ENCODE results near the gene CCR7.

DNA sequence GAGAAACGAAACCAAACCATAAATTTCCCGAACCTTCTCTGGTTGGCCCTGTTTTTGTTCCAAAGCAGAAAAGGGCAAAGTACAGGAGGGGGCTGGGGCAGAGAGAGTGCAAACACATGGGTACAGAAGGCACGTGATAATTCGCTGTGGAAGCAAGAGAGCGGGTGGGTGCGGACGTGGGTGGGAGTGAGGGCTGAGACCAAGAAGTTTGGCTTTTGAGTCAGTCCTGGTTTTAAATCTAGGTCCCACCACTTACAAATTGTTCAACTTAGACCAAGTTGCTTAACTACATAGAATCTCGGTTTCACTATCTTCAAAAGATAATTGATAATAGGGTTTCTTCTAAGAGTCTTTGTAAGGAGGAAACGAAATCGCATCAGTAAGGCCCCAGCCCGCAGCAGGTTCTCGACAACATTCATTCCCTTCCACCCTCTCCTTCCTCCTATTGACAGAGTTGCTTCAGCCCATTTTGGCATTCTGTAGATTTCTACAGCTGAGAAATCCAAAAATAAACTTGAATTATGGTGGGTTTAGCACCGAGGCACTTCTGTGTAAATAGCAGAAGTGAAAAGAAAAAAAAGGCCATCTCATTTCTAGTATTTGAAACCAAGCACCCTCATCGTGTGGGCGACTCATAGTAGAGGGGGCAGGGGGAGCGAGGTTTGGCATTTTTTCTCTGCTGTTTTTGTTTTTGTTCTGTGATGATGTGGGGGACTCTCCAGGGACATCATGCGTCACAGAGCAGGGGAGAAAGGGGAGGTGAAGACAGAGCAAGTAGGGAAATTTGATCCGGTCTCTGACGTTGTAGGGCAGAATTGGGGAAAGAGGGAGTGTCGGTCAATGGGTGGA lies 33.6 kb upstream of the CCR7 start:
- TF ChIP-seq, protein P1, sequence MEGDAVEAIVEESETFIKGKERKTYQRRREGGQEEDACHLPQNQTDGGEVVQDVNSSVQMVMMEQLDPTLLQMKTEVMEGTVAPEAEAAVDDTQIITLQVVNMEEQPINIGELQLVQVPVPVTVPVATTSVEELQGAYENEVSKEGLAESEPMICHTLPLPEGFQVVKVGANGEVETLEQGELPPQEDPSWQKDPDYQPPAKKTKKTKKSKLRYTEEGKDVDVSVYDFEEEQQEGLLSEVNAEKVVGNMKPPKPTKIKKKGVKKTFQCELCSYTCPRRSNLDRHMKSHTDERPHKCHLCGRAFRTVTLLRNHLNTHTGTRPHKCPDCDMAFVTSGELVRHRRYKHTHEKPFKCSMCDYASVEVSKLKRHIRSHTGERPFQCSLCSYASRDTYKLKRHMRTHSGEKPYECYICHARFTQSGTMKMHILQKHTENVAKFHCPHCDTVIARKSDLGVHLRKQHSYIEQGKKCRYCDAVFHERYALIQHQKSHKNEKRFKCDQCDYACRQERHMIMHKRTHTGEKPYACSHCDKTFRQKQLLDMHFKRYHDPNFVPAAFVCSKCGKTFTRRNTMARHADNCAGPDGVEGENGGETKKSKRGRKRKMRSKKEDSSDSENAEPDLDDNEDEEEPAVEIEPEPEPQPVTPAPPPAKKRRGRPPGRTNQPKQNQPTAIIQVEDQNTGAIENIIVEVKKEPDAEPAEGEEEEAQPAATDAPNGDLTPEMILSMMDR (IDR thresholded peaks at IDR 0.05), result no peak
- TF ChIP-seq CBX8 (IDR thresholded peaks at IDR 0.05) (no peak), TP53 (CRISPR knock-in tag; IDR thresholded peaks at IDR 0.05) (no peak)
